HG03439 (cell line): ENCODE data around the gene STAC2.

Experiments used
- ATAC-seq: cut with Tn5 transposase; IDR thresholded peaks from one replicate; pipeline ENCODE4 v1.9.1; 2021; ENCODE audit warnings: mild to moderate bottlenecking, moderate library complexity; ENCODE audit not compliant: unreplicated experiment

The STAC2 gene

GRCh38 chr17:39210093-39210434 is 15.7 kb downstream of the STAC2 start:
- no peak for ATAC-seq

- ATAC-seq, result no peak
Observed at GRCh38 chr17:39209317-39210092, 16.2 kb downstream of the STAC2 start.

- no peak for ATAC-seq
Observed at GRCh38 chr17:39208893-39209292, 16.9 kb downstream of the STAC2 start.

- ATAC-seq, result no peak
Observed at GRCh38 chr17:39208136-39208535, 17.6 kb downstream of the STAC2 start.

GRCh38 chr17:39205112-39205526 is 20.6 kb downstream of the STAC2 start:
- ATAC-seq, result no peak

GRCh38 chr17:39204245-39204644 is 21.5 kb downstream of the STAC2 start:
- ATAC-seq, result no peak

- no peak for ATAC-seq
Observed at GRCh38 chr17:39200957-39201510, 24.7 kb downstream of the STAC2 start.

GRCh38 chr17:39200070-39200879 is 25.5 kb downstream of the STAC2 start, which contains the start of gene RPL19:
Gene RPL19, plus strand, starts transcription at chr17:39200283. Its CDS starts 62 bp downstream, at chr17:39200345.
- ATAC-seq, result peak; percentile 60

GRCh38 chr17:39199820-39200069 is 26.0 kb downstream of the STAC2 start:
- ATAC-seq, result peak; percentile 66

- no peak for ATAC-seq
Observed at GRCh38 chr17:39198186-39198566, 27.6 kb downstream of the STAC2 start.

GRCh38 chr17:39197380-39198185 is 28.2 kb downstream of the STAC2 start, which contains the start of gene CACNB1:
Gene CACNB1, minus strand, starts transcription at chr17:39197669. Its CDS starts 174 bp downstream, at chr17:39197495.
- no peak for ATAC-seq

- ATAC-seq, result no peak
Observed at GRCh38 chr17:39196808-39197291, 28.9 kb downstream of the STAC2 start.

- ATAC-seq, result no peak
Observed at GRCh38 chr17:39196241-39196807, 29.4 kb downstream of the STAC2 start.

- no peak for ATAC-seq
Observed at GRCh38 chr17:39195568-39196160, 30.1 kb downstream of the STAC2 start.

GRCh38 chr17:39194985-39195524 is 30.7 kb downstream of the STAC2 start:
- ATAC-seq, result no peak

GRCh38 chr17:39194089-39194984 is 31.4 kb downstream of the STAC2 start:
- ATAC-seq, result no peak

GRCh38 chr17:39193346-39193745 is 32.4 kb downstream of the STAC2 start:
- no peak for ATAC-seq

GRCh38 chr17:39192901-39193300 is 32.8 kb downstream of the STAC2 start:
- no peak for ATAC-seq
